HCT116 (cell line): ENCODE measurements around the gene TPI1. TPM values are rescaled to one million over a fixed set of nuclear protein-coding genes. Genes with fewer than 3 reads are reported as not detected.

Experiments
- ATAC-seq: fragments of 200-7000 bp; cut with Tn5 transposase; 2 replicates; pipeline ENCODE4 v1.9.1; 2020; ENCODE audit warnings: mild to moderate bottlenecking, moderate library complexity
- BruUV-seq: library from RNA; stranded (reverse); fragments of 400-500 nt; replicated peaks from 2 replicates; lab custom pipeline; 2021; lab: Mats Ljungman, UMichigan
- CTCF ChIA-PET: fragments of 300-600 bp; sonication (Branson Sonifier 250); formaldehyde crosslinking; loops from one replicate; lab custom pipeline; 2021; ENCODE audit warnings: antibody characterized with exemption; lab: Charles Lee
- POLR2A ChIA-PET: fragments of 300-600, 350-600 bp; sonication (Branson Sonifier 250); formaldehyde crosslinking; loops from one replicate; lab custom pipeline; 2021; ENCODE audit warnings: antibody characterized with exemption; lab: Charles Lee
- RAD21 ChIA-PET, 2 experiments: fragments of 300-600 bp; sonication (Branson Sonifier 250); formaldehyde crosslinking; loops; one replicate each; lab custom pipeline; 2023; ENCODE audit warnings: low total read pairs in 2 of 2; ENCODE audit not compliant: uncharacterized antibody in 2 of 2, unreplicated experiment in 2 of 2, low non-redundant PET in 1 of 2; lab: Charles Lee
- DNase-seq: peaks from one replicate; pipeline ENCODE4 v3.0.0-alpha.2; 2010; ENCODE audit warnings: low read depth, low spot score
- H2AFZ ChIP-seq: fragments of 200-600 bp; shearing (Covaris generic), sonication (generic); 2 replicates; pipeline ENCODE4 v1.6.1; 2017; ENCODE audit warnings: low read depth, mixed run types, mixed read lengths, antibody characterized with exemption, low read length; ENCODE audit not compliant: poor library complexity, severe bottlenecking
- H3K27ac ChIP-seq: 2 replicates; pipeline ENCODE4 v1.5.1; 2012; ENCODE audit warnings: low read depth, low read length
- H3K27me3 ChIP-seq: fragments of 200-600 bp; sonication (generic); 2 replicates; pipeline ENCODE4 v1.6.1; 2016; ENCODE audit warnings: mixed run types, low read length, mixed read lengths; ENCODE audit not compliant: insufficient read depth
- H3K36me3 ChIP-seq, 2 experiments: fragments of 200-500 bp in 1 of 2; fragments of 200-600 bp in 1 of 2; sonication (Bioruptor generic) in 1 of 2; sonication (generic) in 1 of 2; 2 replicates each; pipeline versions ENCODE4 v1.5.1 to v1.6.1; 2014 to 2016; ENCODE audit warnings: low read length in 2 of 2, inconsistent platforms in 1 of 2, mixed read lengths in 1 of 2, mixed run types in 1 of 2; ENCODE audit not compliant: insufficient read depth in 2 of 2, control insufficient read depth in 1 of 2
- H3K4me1 ChIP-seq, 2 experiments: fragments of 200-600 bp in 1 of 2; sonication (generic) in 1 of 2; 2 replicates each; pipeline versions ENCODE4 v1.5.1 to v1.6.1; 2012 to 2017; ENCODE audit warnings: low read length in 2 of 2, inconsistent platforms in 1 of 2, mild to moderate bottlenecking in 1 of 2, mixed read lengths in 1 of 2, mixed run types in 1 of 2, moderate library complexity in 1 of 2; ENCODE audit not compliant: insufficient read depth in 2 of 2, control insufficient read depth in 1 of 2
- H3K4me2 ChIP-seq: fragments of 200-600 bp; sonication (generic); 2 replicates; pipeline ENCODE4 v1.6.1; 2017; ENCODE audit warnings: mixed run types, low read length, mixed read lengths
- H3K4me3 ChIP-seq, 2 experiments: fragments of 200-600 bp in 1 of 2; sonication (generic) in 1 of 2; replicated peaks in 1 of 2; 2 replicates each; pipeline ENCODE4 v1.5.1; 2011 to 2016; ENCODE audit warnings: low read length in 2 of 2, control low read depth in 1 of 2, low read depth in 1 of 2, mild to moderate bottlenecking in 1 of 2, mixed read lengths in 1 of 2, mixed run types in 1 of 2
- H3K79me2 ChIP-seq: fragments of 200-600 bp; sonication (generic); 2 replicates; pipeline ENCODE4 v1.6.1; 2017; ENCODE audit warnings: mild to moderate bottlenecking, mixed run types, low read length, moderate library complexity, mixed read lengths; ENCODE audit not compliant: insufficient read depth
- H3K9ac ChIP-seq: fragments of 200-600 bp; sonication (generic); 2 replicates; pipeline ENCODE4 v1.6.1; 2016; ENCODE audit warnings: low read length, mixed read lengths
- H3K9me2 ChIP-seq: fragments of 200-600 bp; sonication (generic), shearing (Covaris generic); 2 replicates; pipeline ENCODE4 v1.6.1; 2017; ENCODE audit warnings: mixed run types, mild to moderate bottlenecking, moderate library complexity; ENCODE audit not compliant: insufficient read depth
- H3K9me3 ChIP-seq, 2 experiments: fragments of 200-500 bp in 1 of 2; fragments of 200-600 bp in 1 of 2; sonication (Bioruptor generic) in 1 of 2; sonication (generic) in 1 of 2; 2 replicates each; pipeline ENCODE4 v1.6.1; 2014 to 2017; ENCODE audit warnings: low read length in 2 of 2, mixed read lengths in 2 of 2, inconsistent platforms in 1 of 2, low read depth in 1 of 2, mild to moderate bottlenecking in 1 of 2, mixed run types in 1 of 2, moderate library complexity in 1 of 2; ENCODE audit not compliant: control insufficient read depth in 1 of 2, insufficient read depth in 1 of 2
- H4K20me1 ChIP-seq: fragments of 200-600 bp; sonication (generic), shearing (Covaris generic); 2 replicates; pipeline ENCODE4 v1.6.1; 2017; ENCODE audit warnings: mixed run types, mild to moderate bottlenecking, moderate library complexity; ENCODE audit not compliant: insufficient read depth
- CBX3 ChIP-seq: IDR thresholded peaks from 2 replicates; pipeline ENCODE4 v1.6.1; 2012; ENCODE audit warnings: low read depth
- CTCF ChIP-seq, 3 experiments: fragments of 200-600 bp in 1 of 3; sonication (generic) in 1 of 3; IDR thresholded peaks in 2 of 3; conservative IDR thresholded peaks in 1 of 3; 2 replicates each; pipeline ENCODE4 v1.5.1; 2012 to 2017; ENCODE audit warnings: low read depth in 2 of 3, low read length in 2 of 3, antibody characterized with exemption in 1 of 3, borderline replicate concordance in 1 of 3, control low read depth in 1 of 3, mild to moderate bottlenecking in 1 of 3, mixed read lengths in 1 of 3, mixed run types in 1 of 3, moderate library complexity in 1 of 3; ENCODE audit not compliant: insufficient read depth in 1 of 3
- ELF1 ChIP-seq: IDR thresholded peaks from 2 replicates; pipeline ENCODE4 v1.6.1; 2012; ENCODE audit warnings: low read depth, borderline replicate concordance
- FOSL1 ChIP-seq: IDR thresholded peaks from 2 replicates; pipeline ENCODE4 v1.6.1; 2012; ENCODE audit warnings: low read depth
- JUND ChIP-seq: IDR thresholded peaks from 2 replicates; pipeline ENCODE4 v1.6.1; 2012
- RAD21 ChIP-seq: IDR thresholded peaks from 2 replicates; pipeline ENCODE4 v1.6.1; 2012; ENCODE audit warnings: low read depth, mild to moderate bottlenecking
- SRF ChIP-seq: IDR thresholded peaks from 2 replicates; pipeline ENCODE4 v1.6.1; 2012; ENCODE audit warnings: low read depth
- TCF7L2 ChIP-seq: IDR thresholded peaks from 2 replicates; pipeline ENCODE4 v1.7.0; 2011; ENCODE audit warnings: borderline replicate concordance, inconsistent platforms; ENCODE audit not compliant: insufficient read depth, insufficient read length; ENCODE audit errors: extremely low read depth
- YY1 ChIP-seq: IDR thresholded peaks from 2 replicates; pipeline ENCODE4 v1.6.1; 2011; ENCODE audit warnings: low read length, low read depth, moderate library complexity, mild to moderate bottlenecking; ENCODE audit not compliant: insufficient replicate concordance; ENCODE audit errors: extremely low read depth
- ZBTB33 ChIP-seq: IDR thresholded peaks from 2 replicates; pipeline ENCODE4 v1.6.1; 2011; ENCODE audit warnings: mild to moderate bottlenecking, low read length, moderate library complexity; ENCODE audit not compliant: insufficient replicate concordance; ENCODE audit errors: extremely low read depth
- ZNF274 ChIP-seq: fragments of 200-500 bp; sonication (Bioruptor generic); IDR thresholded peaks from 2 replicates; pipeline ENCODE4 v1.6.1; 2014; ENCODE audit warnings: mild to moderate bottlenecking, low read depth, low read length, inconsistent platforms
- intact Hi-C: fragments of 100-400 bp; cut with micrococcal nuclease; formaldehyde crosslinking; loops from 2 replicates; pipeline ENCODE4 v1.10.0; 2022
- total RNA-seq: library from RNA; stranded (reverse); gene quantifications from one replicate; pipeline ENCODE4 v1.2.1, GENCODE V29; 2021; ENCODE audit not compliant: unreplicated experiment

The TPI1 gene
- total RNA-seq, 1 experiment from 2014 or later: 1,068 TPM

- CTCF ChIA-PET: no interaction called here
- no peak for DNase-seq
- H3K79me2 ChIP-seq: no peaks in the 10 kb centered on the region
- BruUV-seq: no TSS peak
- no peak overlapping the region for H3K9ac ChIP-seq
- intact Hi-C loops: no loop called here
- TF ChIP-seq SRF: no peak
- no peak for TF ChIP-seq YY1
- TF ChIP-seq FOSL1: no peak
- TF ChIP-seq TCF7L2: no peak
- TF ChIP-seq CTCF (IDR thresholded peaks at IDR 0.05 in 2 of 3, conservative IDR thresholded peaks at IDR 0.05 in 1 of 3; ENCODE audit: borderline replicate concordance in 1 of 3, insufficient read depth in 1 of 3, low read depth in 2 of 3, low read length in 2 of 3): no peak
- no peak for TF ChIP-seq ZNF274
- TF ChIP-seq CBX3: no peak
- TF ChIP-seq RAD21: no peak
- TF ChIP-seq ZBTB33: no peak
- TF ChIP-seq JUND: no peak
- TF ChIP-seq ELF1: no peak
- TF ChIP-seq, all 23 proteins: peak for 0
- H3K27ac ChIP-seq: no peak overlapping the region
- H3K4me1 ChIP-seq: peaks cover 8 to 20% of the 10 kb centered on the region in 2 experiments
- H3K4me3 ChIP-seq: no peak overlapping the region
- H3K4me2 ChIP-seq: no peak overlapping the region
- no peaks in the 10 kb centered on the region for H4K20me1 ChIP-seq
- H3K27me3 ChIP-seq: no peaks in the 10 kb centered on the region
- ATAC-seq: no peak
- no peaks in the 10 kb centered on the region for H3K9me2 ChIP-seq
- no peaks in the 10 kb centered on the region for H3K36me3 ChIP-seq
- H3K9me3 ChIP-seq: no peaks in the 10 kb centered on the region
- H2AFZ ChIP-seq: no peak overlapping the region
- ChIA-PET POLR2A (interaction anchor here (3.1 kb wide), 1 partner anchor 34 kb away, joined by 16 read pairs; the partner anchor contains the start of genes C12orf57 and RNU7-1), RAD21 (no interaction called here)
These were observed 42.3 kb downstream of the TPI1 start for GRCh38 chr12:6909421-6910145.
